ENCODE results near the gene SYNGAP1.

DNA sequence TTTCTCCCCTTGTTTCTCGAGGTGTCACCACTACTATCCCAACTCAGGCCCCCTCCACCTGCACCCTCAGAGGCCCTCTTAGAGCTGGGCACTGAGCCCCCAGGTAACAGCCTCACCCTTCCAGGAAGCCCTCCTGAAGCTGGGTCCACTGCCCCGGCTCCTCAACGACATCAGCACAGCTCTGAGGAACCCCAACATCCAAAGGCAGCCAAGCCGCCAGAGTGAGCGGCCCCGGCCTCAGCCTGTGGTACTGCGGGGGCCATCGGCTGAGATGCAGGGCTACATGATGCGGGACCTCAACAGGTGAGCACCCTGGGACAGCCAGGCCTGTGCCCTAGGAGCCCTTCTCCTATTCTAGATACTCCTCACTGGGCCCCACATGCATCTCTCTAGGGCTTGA lies 21.6 kb downstream of the SYNGAP1 start:
- TF ChIP-seq, protein P1, sequence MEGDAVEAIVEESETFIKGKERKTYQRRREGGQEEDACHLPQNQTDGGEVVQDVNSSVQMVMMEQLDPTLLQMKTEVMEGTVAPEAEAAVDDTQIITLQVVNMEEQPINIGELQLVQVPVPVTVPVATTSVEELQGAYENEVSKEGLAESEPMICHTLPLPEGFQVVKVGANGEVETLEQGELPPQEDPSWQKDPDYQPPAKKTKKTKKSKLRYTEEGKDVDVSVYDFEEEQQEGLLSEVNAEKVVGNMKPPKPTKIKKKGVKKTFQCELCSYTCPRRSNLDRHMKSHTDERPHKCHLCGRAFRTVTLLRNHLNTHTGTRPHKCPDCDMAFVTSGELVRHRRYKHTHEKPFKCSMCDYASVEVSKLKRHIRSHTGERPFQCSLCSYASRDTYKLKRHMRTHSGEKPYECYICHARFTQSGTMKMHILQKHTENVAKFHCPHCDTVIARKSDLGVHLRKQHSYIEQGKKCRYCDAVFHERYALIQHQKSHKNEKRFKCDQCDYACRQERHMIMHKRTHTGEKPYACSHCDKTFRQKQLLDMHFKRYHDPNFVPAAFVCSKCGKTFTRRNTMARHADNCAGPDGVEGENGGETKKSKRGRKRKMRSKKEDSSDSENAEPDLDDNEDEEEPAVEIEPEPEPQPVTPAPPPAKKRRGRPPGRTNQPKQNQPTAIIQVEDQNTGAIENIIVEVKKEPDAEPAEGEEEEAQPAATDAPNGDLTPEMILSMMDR (IDR thresholded peaks at IDR 0.05; ENCODE audit: low read length) = no peak
- no peak for TF ChIP-seq EZH2 (optimal IDR thresholded peaks at IDR 0.05; ENCODE audit: low read depth, low read length)

Data from MM.1S (cell line).